Dendritic cell treated with granulocyte-macrophage colony-stimulating factor and Interleukin-4, amounts not matched to agents 40 ng/mL and 50 ng/mL, for 4 days (primary cell): ENCODE results near the gene SLC8B1.

Source experiments
- H3K27ac Mint-ChIP-seq: one replicate; pipeline ENCODE4 v1.8.0; 2022; ENCODE audit warnings: mild to moderate bottlenecking, mixed read lengths
- H3K27me3 Mint-ChIP-seq: one replicate; pipeline ENCODE4 v1.8.0; 2022; ENCODE audit warnings: mild to moderate bottlenecking, mixed read lengths
- H3K36me3 Mint-ChIP-seq: one replicate; pipeline ENCODE4 v1.8.0; 2022; ENCODE audit warnings: low read depth, mixed read lengths
- H3K4me1 Mint-ChIP-seq: one replicate; pipeline ENCODE4 v1.8.0; 2022; ENCODE audit warnings: low read depth, mixed read lengths
- H3K4me3 Mint-ChIP-seq: one replicate; pipeline ENCODE4 v1.8.0; 2022; ENCODE audit warnings: mild to moderate bottlenecking, moderate library complexity, mixed read lengths
- H3K9me3 Mint-ChIP-seq: one replicate; pipeline ENCODE4 v1.8.0; 2022; ENCODE audit warnings: mixed read lengths
- intact Hi-C: fragments of 100-400 bp; cut with micrococcal nuclease; formaldehyde crosslinking; loops from one replicate; pipeline ENCODE4 v1.15.0; 2022

Gene SLC8B1

DNA sequence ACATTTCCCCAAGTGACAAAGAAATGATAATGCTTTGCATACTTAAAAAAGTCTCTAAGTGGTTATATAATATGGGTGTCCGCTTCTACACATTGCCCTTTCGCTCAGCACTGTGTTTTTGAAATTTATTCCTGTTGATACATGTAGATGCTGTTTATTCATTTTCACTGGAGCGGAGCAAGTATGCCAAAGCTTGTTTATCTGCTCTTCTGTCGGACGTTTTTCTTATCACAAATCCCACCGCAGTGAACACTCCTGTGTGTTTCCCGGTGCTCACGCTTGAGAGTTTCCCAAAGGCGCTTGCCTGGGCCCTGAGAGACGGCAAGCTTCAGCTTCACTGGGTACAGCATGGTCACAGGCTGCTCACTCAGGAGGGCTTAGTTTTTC lies 63.5 kb downstream of the SLC8B1 start:
- H3K27ac Mint-ChIP-seq, result peak overlapping the region; percentile 91
- no peaks in the 10 kb centered on the region for H3K27me3 Mint-ChIP-seq
- peaks cover 97% of the 10 kb centered on the region for H3K36me3 Mint-ChIP-seq
- intact Hi-C loops, result loop anchor here (5.0 kb wide), 1 partner anchor 74 kb away; no protein-coding TSS in a partner anchor
- peak overlapping the region; percentile 58 for H3K4me3 Mint-ChIP-seq
- H3K4me1 Mint-ChIP-seq, result peaks cover 68% of the 10 kb centered on the region
- H3K9me3 Mint-ChIP-seq, result no peaks in the 10 kb centered on the region

DNA sequence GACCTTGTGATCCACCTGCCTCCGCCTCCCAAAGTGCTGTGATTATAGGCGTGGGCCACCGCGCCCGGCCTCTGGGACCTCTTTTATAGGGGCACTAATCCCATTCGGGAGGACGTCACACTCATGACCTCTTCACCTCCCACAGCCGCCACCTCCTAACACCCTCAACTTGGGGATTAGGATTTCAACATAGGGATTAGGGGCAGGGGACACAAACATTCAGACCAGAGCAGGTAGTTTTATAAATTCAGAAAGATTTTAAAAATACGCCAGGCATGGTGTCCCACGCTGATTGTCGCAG lies 64.2 kb downstream of the SLC8B1 start:
- Mint-ChIP-seq H3K4me1 (peaks cover 70% of the 10 kb centered on the region), H3K4me3 (no peak overlapping the region), H3K27ac (peak overlapping the region; percentile 91), H3K9me3 (no peaks in the 10 kb centered on the region), H3K36me3 (peaks cover 97% of the 10 kb centered on the region), H3K27me3 (no peaks in the 10 kb centered on the region)
- intact Hi-C loops, result loop anchor here (5.0 kb wide), 1 partner anchor 73 kb away; no protein-coding TSS in a partner anchor

- H3K4me1 Mint-ChIP-seq, result peaks cover 78% of the 10 kb centered on the region
- no peaks in the 10 kb centered on the region for H3K9me3 Mint-ChIP-seq
- intact Hi-C loops, result no loop called here
- H3K27ac Mint-ChIP-seq, result peak overlapping the region; percentile 91
- peaks cover 97% of the 10 kb centered on the region for H3K36me3 Mint-ChIP-seq
- H3K27me3 Mint-ChIP-seq, result no peaks in the 10 kb centered on the region
- no peak overlapping the region for H3K4me3 Mint-ChIP-seq
Measured at GRCh38 chr12:113269257-113269943, 65.5 kb downstream of the SLC8B1 start.

DNA sequence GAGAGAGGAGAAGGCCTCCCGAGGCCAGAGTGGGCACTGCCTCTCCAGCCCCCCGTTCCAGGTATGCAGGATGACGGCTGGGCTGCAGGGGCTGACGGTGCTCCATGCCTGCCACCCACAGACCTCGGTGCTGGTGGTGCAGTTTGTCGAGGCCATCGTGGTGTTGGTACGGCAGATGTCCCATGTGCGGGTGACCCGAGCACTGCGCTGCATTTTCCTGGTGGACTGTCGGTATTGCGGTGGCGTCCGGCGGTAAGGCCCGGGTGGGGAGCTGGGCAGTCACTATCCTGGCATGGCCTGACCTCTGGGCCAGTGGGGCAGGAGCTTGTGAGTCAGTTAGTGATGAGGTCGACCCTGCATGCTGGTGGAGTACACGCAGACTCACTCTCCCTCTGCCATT lies 66.3 kb downstream of the SLC8B1 start:
- Mint-ChIP-seq H3K36me3 (peaks cover 97% of the 10 kb centered on the region), H3K27me3 (no peaks in the 10 kb centered on the region), H3K27ac (peak overlapping the region; percentile 91), H3K4me1 (peaks cover 83% of the 10 kb centered on the region), H3K9me3 (no peaks in the 10 kb centered on the region), H3K4me3 (no peak overlapping the region)
- intact Hi-C loops, result no loop called here

DNA sequence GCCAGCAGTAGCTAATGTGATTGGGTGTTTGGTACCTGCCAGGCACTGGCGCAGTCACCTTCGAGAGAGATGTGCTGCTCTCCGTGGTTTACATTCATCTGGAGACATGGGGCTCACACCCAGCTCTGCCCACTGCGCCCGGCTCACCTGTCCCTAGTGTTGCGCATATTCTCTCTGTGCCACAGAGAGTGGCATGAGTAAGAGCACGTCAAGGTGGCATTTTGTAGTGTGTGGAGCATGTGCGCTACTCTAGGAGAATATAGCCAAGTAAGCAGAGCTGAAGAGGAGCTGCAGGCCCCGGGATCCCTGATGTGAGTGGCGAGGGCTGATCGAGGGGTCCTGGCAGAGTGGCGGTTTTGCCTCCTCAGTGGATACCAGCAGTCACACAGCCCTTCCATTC lies 66.8 kb downstream of the SLC8B1 start:
- H3K36me3 Mint-ChIP-seq, result peaks cover 97% of the 10 kb centered on the region
- peaks cover 81% of the 10 kb centered on the region for H3K4me1 Mint-ChIP-seq
- H3K4me3 Mint-ChIP-seq, result no peak overlapping the region
- H3K27me3 Mint-ChIP-seq, result no peaks in the 10 kb centered on the region
- peak overlapping the region; percentile 37 for H3K27ac Mint-ChIP-seq
- intact Hi-C loops, result no loop called here
- no peaks in the 10 kb centered on the region for H3K9me3 Mint-ChIP-seq

DNA sequence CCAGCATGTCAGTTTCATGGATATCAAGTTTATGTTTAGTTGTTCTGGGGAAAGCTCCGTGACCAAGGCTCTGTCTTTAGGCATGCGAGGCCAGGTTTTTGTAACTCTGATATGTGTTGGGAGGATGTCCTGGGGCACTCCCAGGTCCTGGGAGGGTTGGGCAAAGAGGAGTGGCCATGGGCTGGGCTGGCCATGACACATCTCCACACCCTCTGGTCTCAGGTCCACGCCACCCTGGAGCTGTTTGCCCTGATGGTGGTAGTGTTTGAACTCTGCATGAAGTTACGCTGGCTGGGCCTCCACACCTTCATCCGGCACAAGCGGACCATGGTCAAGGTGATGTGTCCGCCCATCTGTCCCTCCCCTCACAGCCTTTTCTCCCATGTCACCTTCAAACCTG lies 67.3 kb downstream of the SLC8B1 start:
- Mint-ChIP-seq H3K36me3 (peaks cover 97% of the 10 kb centered on the region), H3K27ac (peak overlapping the region; percentile 37)

DNA sequence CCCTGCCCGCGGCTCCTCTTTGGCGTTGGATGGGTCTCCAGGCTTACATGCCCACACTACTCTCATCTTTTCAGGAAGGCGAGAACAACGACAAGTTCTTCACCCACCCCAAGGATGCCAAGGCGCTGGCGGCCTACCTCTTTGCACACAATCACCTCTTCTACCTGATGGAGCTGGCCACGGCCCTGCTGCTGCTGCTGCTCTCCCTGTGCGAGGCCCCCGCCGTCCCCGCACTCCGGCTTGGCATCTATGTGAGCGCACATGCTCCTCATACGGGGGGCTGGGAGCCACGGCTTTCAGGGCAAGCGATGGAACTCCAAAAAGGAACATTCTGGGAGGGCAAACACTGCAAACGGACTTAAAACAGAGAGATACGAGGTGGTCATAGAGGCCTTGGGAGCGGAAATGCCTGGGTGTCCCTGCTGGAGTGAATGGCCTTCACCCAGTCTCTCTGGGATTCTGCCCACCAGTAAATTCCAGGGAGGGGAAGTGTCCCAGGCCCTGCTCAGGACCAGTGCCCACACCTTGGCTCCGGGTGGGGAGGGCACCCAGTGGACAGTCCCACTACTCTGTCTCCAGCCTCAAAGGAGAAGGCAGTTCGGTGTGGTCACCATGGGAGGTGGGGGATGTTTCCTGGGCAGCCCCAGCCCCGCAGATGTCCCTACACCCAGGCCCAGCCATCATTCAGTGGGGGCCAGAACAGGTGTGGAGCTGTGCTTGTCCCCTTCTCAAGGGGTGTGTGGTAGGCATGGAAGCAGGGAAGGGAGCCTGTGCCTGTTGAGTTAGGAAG lies 68.6 kb downstream of the SLC8B1 start:
- intact Hi-C loops, result no loop called here
- no peaks in the 10 kb centered on the region for H3K27me3 Mint-ChIP-seq
- H3K27ac Mint-ChIP-seq, result peak overlapping the region; percentile 7
- peaks cover 100% of the 10 kb centered on the region for H3K36me3 Mint-ChIP-seq
- no peak overlapping the region for H3K4me3 Mint-ChIP-seq
- H3K9me3 Mint-ChIP-seq, result no peaks in the 10 kb centered on the region
- H3K4me1 Mint-ChIP-seq, result peaks cover 71% of the 10 kb centered on the region

More for the DNA sequence above, 67.3 kb downstream of the SLC8B1 start:
- Mint-ChIP-seq H3K27me3 (no peaks in the 10 kb centered on the region), H3K4me3 (no peak overlapping the region), H3K9me3 (no peaks in the 10 kb centered on the region), H3K4me1 (peaks cover 76% of the 10 kb centered on the region)
- intact Hi-C loops, result no loop called here

GRCh38 chr12:113263431-113263963 lies 71.4 kb downstream of the SLC8B1 start:
- no peak overlapping the region for H3K4me3 Mint-ChIP-seq
- no peak overlapping the region for H3K27ac Mint-ChIP-seq
- intact Hi-C loops, result no loop called here
- H3K27me3 Mint-ChIP-seq, result no peaks in the 10 kb centered on the region
- H3K4me1 Mint-ChIP-seq, result peaks cover 64% of the 10 kb centered on the region
- H3K9me3 Mint-ChIP-seq, result no peaks in the 10 kb centered on the region
- peaks cover 94% of the 10 kb centered on the region for H3K36me3 Mint-ChIP-seq

DNA sequence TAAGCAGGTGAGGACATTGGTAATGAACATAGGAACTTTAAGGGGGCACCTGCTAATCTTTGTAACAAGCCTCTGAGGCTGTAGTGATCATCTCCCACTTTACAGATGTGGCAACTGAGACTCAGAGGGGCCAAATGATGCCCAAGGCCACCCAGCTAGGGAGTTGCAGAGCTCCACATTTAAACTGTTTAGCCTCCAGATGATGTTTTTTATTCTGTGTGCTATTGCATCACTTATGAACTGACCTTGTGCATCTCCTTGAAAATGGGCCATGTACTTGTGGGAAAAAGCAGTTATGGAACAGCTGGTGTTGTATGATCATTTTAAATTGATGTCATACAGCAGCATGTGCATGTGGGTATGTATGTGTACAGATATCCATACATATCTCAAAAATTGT lies 72.2 kb downstream of the SLC8B1 start:
- intact Hi-C loops, result no loop called here
- Mint-ChIP-seq H3K36me3 (peaks cover 92% of the 10 kb centered on the region), H3K9me3 (no peaks in the 10 kb centered on the region), H3K4me1 (peaks cover 60% of the 10 kb centered on the region), H3K4me3 (no peak overlapping the region), H3K27me3 (no peaks in the 10 kb centered on the region), H3K27ac (no peak overlapping the region)

DNA sequence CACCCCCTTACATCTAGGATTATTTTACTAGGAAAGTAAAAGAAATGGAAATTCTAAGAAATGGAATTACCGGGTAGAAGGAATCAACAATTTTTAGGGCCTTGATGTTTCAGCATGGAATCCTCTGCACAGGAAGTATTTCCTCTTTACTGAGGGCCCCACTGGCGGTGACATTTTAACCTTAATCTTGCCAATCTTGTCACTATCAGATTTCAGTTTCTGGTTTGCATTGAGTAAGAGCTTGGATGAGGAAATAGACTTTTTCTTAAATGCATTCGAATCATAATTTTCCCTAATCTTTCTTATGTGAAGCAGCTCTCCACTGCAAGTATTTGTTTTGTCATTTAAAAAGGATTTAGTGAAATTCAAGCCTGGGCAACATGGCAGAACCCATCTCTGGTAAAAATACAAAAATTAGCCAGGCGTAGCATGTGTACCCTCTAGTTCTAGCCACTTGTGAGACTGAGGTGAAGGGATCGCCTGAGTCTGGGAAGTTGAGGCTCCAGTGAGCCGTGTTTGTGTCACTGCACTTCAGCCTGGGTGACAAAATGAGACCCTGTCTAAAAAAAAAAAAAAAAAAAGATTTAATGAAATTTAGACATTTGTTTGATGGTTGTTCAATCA lies 73.0 kb downstream of the SLC8B1 start:
- H3K9me3 Mint-ChIP-seq, result no peaks in the 10 kb centered on the region
- no peaks in the 10 kb centered on the region for H3K27me3 Mint-ChIP-seq
- H3K27ac Mint-ChIP-seq, result no peak overlapping the region
- peaks cover 57% of the 10 kb centered on the region for H3K4me1 Mint-ChIP-seq
- intact Hi-C loops, result no loop called here
- peaks cover 91% of the 10 kb centered on the region for H3K36me3 Mint-ChIP-seq
- H3K4me3 Mint-ChIP-seq, result no peak overlapping the region

GRCh38 chr12:113260636-113261300 lies 74.1 kb downstream of the SLC8B1 start:
- H3K4me1 Mint-ChIP-seq, result peaks cover 50% of the 10 kb centered on the region
- intact Hi-C loops, result no loop called here
- peak overlapping the region; percentile 75 for H3K27ac Mint-ChIP-seq
- no peaks in the 10 kb centered on the region for H3K9me3 Mint-ChIP-seq
- no peak overlapping the region for H3K4me3 Mint-ChIP-seq
- peaks cover 84% of the 10 kb centered on the region for H3K36me3 Mint-ChIP-seq
- no peaks in the 10 kb centered on the region for H3K27me3 Mint-ChIP-seq

DNA sequence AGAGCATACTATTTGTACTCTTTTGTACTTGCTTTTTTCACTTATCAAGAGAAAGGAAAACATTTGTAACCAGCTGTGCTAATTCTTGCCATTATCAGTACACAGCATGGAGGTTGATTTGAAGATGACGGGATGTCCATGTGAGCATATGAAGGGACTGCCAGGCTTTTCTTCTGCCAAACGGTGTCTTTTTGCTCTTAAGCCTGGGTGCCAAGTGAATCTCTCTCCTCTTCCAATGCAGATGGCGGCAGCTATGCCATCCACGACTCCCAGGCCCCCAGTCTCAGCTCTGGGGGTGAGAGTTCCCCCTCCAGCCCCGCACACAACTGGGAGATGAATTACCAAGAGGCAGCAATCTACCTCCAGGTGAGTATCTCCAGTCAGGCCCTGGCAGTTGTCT lies 74.8 kb downstream of the SLC8B1 start:
- H3K27me3 Mint-ChIP-seq, result no peaks in the 10 kb centered on the region
- H3K36me3 Mint-ChIP-seq, result peaks cover 77% of the 10 kb centered on the region
- no peaks in the 10 kb centered on the region for H3K9me3 Mint-ChIP-seq
- intact Hi-C loops, result no loop called here
- H3K4me1 Mint-ChIP-seq, result peaks cover 45% of the 10 kb centered on the region
- no peak overlapping the region for H3K4me3 Mint-ChIP-seq
- peak overlapping the region; percentile 75 for H3K27ac Mint-ChIP-seq

DNA sequence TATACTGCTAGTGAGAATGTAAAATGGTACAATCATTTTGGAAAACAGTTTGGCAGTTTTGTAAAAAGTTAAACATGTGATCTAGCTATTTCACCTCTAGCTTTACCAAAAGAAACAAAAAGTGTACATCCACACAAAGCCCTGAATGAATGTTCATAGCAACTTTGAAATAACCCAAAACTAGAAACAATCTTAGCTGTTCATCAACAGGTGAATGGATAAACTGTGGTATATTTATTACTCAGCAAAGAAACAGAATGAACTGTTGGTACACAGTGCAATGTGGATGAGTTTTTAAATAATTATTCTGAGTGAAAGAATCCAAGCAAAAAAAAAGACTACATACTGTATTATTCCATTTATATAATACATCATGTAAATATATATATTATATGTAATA lies 77.3 kb downstream of the SLC8B1 start:
- intact Hi-C loops, result no loop called here
- peaks cover 33% of the 10 kb centered on the region for H3K4me1 Mint-ChIP-seq
- no peaks in the 10 kb centered on the region for H3K27me3 Mint-ChIP-seq
- H3K9me3 Mint-ChIP-seq, result peaks cover 12% of the 10 kb centered on the region
- no peak overlapping the region for H3K4me3 Mint-ChIP-seq
- H3K27ac Mint-ChIP-seq, result no peak overlapping the region
- H3K36me3 Mint-ChIP-seq, result peaks cover 76% of the 10 kb centered on the region

DNA sequence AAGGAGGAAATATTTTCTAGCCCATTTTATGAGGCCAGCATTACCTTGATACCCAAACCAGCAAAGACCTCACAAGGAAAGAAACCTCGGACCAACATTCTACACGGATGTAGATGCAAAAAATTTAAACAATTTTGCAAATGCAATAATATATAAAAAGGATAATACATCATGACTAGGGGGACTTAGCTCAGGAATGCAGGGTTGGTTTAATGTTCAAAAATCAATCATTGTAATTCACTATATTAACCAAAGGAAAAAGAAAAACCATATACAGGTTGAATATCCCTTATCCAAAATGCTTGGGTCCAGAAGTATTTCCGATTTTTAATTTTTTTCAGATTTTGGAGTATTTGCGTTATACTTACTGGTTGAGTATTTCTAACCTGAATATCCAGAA lies 80.6 kb downstream of the SLC8B1 start:
- Mint-ChIP-seq H3K27me3 (no peaks in the 10 kb centered on the region), H3K36me3 (peaks cover 82% of the 10 kb centered on the region), H3K4me3 (no peak overlapping the region), H3K9me3 (peaks cover 25% of the 10 kb centered on the region), H3K4me1 (peaks cover 19% of the 10 kb centered on the region), H3K27ac (no peak overlapping the region)
- intact Hi-C loops, result no loop called here
